LoVo (cell line): ENCODE data around the gene POMGNT1.

Experiments
- DNase-seq: peaks from one replicate; pipeline ENCODE4 v3.0.0-alpha.2; 2016; ENCODE audit warnings: low spot score

POMGNT1 gene

GRCh38 chr1:46210561-46210960, 12.3 kb upstream of the POMGNT1 start:
- DNase-seq, result no peak

GRCh38 chr1:46206399-46206798, 8.2 kb upstream of the POMGNT1 start:
- no peak for DNase-seq

DNA sequence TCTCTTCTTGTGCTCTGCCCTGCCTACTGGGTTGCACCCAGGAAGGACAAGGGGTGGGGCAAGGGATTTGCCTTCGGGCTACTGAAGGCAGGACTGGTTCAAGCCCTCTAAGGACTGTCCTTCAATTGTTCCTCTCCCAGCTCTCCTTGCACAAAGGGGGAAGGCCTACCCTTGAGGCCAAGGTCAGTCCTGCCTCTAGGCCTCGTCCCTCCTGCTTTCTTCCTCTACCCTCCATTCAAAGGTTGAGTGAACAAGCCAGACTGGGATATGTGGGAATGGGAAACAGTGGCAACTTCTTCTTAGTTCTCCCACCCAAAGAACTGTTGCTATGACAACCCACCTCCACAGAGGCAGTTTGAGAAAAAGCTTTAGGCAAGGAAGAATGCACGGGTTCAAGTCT, 7.6 kb upstream of the POMGNT1 start:
- no peak for DNase-seq

GRCh38 chr1:46205141-46205540, 6.9 kb upstream of the POMGNT1 start:
- no peak for DNase-seq

DNA sequence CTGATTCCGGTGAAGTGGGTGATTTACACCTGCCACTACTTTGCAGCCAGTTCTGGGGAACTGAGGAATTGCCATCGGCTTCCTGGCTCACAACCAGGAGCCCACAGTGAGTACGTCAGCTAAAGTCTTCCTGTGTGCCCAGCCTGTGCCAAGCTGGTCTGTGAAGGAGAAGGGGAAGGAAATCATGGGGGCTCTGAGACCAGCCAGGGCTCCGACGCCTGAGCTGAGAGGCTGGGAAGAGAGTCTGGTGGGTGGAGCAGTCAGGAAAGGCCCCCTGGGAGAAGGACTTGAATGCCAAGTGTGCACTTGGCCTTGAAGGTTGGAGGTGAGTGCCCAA, 6.1 kb upstream of the POMGNT1 start:
- no peak for DNase-seq

GRCh38 chr1:46203738-46204405, 5.6 kb upstream of the POMGNT1 start:
- no peak for DNase-seq

DNA sequence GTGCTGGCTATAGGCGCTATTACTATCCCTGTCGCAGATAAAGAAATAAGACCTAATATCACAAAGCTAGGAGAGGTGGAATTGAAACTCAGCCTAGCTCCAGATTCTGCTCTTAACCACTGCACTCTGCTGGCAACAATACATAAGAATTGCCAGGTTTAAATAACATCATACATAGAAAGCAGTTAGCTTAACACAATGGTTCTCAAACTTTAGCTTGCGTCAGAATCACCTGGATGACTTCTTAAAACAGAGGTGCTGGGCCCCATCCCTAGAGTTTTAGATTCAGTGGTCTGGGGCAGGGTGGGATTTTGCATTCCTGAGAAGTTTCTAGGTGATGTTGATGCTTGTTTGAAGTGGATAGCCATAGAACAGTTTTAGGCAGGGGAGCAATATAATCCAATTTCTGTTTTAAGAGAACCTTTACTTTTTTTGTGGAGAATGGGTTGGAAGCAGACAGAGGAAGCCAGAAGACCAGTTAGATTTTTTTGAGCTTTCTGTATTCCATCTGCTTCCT, 1.1 kb upstream of the POMGNT1 start:
- DNase-seq, result no peak

DNA sequence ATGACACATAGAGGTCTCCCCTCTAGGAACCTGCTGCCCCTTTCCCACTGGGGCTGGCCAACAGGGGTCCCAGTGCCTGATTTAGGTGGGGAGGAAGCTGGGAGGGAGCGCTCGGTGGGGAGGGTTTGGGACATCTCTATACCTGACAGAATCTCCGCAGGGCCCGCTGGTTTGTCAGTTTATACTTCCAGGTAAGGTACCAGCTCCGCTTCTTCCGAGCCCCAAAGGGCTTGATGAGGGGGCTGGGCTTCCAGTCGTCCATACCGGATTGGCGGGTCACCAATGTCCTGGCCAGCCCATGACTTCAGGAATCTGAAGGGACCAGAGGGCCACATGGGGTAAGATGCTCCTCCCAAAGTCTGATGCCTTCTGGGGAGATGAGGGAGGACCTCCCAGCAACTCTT, 672 bp downstream of the POMGNT1 start:
- DNase-seq, result no peak

DNA sequence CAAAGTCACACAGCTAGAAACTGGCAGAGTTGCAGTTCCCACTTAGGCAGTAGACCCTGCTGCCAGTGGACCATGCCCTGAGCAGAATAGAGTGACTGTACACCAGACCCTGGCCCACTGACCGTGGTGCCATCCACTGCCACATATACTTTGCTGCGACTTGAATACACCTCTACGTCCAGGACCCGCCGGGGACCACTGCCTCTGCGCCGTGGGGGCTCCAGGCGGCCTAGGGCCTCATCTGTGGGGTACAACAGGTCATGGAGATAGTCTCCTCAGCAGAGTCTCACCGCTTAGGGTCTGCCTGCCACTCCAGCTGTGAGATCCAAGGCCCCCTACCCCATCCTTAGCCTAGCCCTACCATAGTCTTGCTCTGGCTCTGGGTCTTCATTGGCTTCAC, 1.6 kb downstream of the POMGNT1 start:
- DNase-seq, result no peak

DNA sequence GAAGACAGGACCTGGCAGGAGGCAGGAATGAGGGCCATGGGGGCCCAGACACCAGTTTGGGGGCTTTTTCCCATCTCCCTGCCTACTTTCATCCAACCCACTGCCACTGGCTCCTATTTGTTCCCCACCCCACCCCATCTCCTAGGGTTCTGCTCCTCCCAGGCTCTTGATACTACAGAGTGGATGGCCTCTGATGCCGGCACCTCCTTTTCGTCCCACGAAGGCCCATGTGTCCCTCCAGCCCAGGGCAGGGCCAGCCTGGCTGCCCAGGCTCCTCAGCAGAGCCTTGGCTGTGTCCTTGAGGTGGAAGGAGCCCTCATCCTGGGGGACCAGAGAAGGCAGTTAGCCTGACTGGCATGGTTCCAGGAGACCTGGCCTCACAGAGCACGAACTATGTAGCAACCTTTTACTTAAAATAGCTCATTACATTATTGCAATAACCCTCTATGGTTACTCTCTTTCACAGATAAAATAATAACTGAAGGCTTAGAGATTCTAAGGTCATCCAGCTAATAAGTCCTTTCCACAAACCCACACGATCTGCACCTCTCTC, 3.5 kb downstream of the POMGNT1 start:
- no peak for DNase-seq

DNA sequence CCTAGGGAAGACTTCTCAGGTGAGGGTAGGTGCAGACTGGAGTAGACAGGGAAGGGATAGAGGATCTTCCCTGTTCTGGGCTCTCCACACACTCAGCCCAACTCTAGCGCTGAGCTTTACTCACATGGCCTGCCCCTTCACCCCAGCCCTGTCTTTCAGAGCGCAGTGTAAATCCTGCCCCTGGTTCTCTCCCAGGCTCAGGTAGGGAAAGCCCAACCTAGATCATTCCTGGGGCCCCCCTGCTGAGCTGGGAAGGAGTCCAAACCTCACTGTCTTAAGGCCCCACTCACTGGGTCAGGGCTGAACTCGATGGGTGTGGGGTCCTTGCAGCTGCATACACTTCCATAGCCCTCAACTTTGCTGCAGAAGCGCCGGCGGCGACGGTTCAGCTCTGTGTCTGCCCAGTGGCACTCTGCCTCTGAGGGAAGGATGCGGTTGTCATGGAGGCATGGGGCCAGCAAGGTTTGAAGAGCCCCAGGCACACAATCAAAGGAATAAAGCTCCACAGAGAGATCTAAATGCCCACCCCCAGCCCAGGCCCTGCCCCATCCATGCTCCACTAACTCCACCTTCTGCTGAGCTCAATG, 4.2 kb downstream of the POMGNT1 start:
- no peak for DNase-seq

DNA sequence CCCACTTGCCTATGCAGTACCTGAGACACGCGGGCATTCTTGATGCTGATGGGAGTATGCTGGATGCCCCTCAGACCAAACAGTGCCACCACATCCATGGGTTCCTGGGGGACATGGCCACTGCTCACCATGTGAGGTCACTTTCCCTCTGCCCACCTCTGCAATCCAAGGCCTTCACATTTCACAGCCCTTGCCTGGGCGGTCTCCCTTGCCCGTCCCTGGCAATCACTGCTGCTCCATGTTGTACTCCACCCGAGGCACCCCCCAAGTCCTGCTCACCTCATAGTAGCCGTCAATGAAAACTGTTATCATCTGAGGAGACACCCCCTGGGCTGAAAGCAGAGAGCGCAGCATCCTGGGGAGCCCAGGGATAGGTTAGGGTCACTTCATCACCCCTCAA, 4.9 kb downstream of the POMGNT1 start:
- no peak for DNase-seq

DNA sequence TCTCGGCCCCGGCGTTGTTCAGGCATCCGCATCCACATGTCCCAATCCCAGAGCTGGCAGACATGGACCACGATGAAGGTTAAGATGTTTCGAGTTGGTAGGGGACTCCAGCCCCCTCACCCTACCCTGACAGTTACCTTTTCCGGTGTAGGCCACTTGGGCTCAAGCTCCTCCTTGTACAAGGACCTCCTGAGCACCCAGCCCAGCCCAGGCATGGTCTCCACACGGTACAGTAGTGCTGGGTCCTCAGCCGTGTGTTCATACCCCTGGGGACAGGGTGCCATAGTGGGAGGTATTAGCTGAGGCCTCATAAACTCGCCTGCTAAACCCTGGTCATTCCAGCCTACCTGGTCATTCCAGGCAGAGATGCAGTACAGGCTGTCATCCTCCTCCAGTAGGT, 6.1 kb downstream of the POMGNT1 start:
- DNase-seq, result no peak

GRCh38 chr1:46191033-46191701, 7.1 kb downstream of the POMGNT1 start:
- no peak for DNase-seq

GRCh38 chr1:46190539-46190938, 7.7 kb downstream of the POMGNT1 start:
- DNase-seq, result no peak

DNA sequence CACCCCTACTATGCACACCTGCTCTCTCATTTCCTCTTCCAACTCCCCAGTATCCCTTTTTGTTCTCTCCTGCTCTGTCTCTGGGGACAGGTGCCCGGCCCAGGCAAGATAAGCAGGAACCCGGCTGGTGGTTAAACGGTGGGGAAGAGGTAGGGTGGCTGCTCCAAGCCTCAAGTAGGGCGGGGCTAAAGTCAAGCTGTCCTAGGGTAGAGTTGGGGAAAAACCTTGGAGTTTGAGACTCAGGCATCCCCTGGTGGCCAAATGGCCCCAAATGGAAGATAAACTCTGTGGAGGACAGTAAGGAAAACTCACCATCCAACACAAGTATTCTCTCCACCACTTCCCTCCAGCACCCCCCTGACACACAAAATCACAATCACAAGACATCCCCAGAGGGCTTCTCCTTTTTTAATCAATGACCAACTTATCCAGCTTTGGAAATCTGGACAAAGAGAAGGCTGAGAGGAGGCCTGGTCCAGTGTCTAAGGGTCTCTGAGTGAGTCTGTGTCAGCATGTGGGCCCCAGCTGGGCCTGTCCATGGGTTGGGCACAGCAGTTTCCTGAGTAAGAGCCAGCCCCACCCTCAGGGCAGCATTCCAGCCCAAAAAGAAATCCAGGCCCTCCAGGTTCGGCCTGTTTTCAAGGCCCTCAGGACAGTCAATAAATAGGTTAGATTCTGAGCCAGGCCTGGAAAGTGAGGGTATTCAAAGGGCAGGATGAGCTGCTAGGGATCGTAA, 9.8 kb downstream of the POMGNT1 start:
- DNase-seq, result peak; percentile 37

GRCh38 chr1:46187106-46187869, 10.9 kb downstream of the POMGNT1 start:
- peak; percentile 38 for DNase-seq

GRCh38 chr1:46186076-46186475, 12.2 kb downstream of the POMGNT1 start:
- DNase-seq, result no peak

- no peak for DNase-seq
Observed at GRCh38 chr1:46184920-46185658, 13.1 kb downstream of the POMGNT1 start.

GRCh38 chr1:46183926-46184557, 14.2 kb downstream of the POMGNT1 start:
- no peak for DNase-seq
